GM10248 (cell line): ENCODE data around the gene ANKRD34A.

Source experiments
- CTCF ChIA-PET: fragments of 300-600 bp; sonication (Branson Sonifier 250); formaldehyde crosslinking; extraction: SDS; loops from one replicate; lab custom pipeline; 2021; ENCODE audit warnings: antibody characterized with exemption; lab: Yijun Ruan, JAX
- POLR2A ChIA-PET: fragments of 350-650 bp; sonication (Branson Sonifier 250); formaldehyde crosslinking; extraction: SDS; loops from one replicate; lab custom pipeline; 2020; ENCODE audit warnings: antibody characterized with exemption; lab: Yijun Ruan, JAX
- DNase-seq: peaks from one replicate; pipeline ENCODE4 v3.0.0; 2012; ENCODE audit errors: extremely low spot score
- TF ChIP-seq, protein P1 (sequence below): IDR thresholded peaks from 2 replicates; pipeline ENCODE4 v1.5.1; 2012; ENCODE audit warnings: mild to moderate bottlenecking, low read depth; ENCODE audit errors: extremely low read depth, missing control alignments, control extremely low read depth

Gene ANKRD34A

DNA sequence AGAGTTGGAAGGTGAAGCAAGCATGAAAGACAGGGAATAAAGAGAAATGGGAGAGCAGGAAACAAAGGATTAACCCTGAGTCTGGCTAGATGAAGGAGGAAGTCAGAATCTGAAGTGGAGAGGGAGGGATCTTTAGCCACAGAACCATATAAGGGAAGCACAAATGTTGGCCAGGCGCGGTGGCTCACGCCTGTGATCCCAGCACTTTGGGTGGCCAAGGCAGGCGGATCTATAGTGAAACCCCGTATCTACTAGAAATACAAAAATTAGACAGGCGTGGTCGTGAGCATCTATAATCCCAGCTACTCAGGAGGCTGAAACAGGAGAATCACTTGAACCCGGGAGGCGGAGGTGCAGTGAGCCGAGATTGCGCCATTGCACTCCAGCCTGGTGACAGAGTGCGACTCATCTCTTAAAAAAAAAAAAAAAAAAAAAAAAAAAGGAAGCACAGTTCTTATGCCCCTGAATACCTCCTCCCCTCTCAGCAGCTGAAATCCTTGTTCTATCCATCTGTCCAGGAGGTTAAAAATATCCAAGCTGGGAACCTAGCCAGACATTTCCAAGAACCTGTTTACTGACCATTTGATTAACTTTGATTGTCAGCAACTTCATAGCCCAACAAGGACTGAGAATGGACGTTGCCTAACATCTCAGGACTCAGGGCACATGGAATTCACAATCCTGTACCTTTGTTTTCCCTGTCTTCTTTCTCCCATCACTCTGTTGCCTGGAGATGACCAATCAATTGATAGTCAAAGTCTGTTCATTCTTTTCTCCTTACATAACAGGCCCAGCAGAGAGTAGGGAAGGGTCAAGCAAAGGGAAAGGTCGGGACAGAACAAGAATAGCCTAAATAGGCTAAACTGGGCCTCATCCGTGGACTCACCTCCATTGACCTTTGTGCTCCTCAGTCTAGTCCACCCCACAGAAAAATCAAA lies 21.4 kb upstream of the ANKRD34A start:
- ChIA-PET POLR2A (interaction anchor here (1.5 kb wide), 1 partner anchor 127 kb away, joined by 5 read pairs; the partner anchor contains the start of gene PIAS3), CTCF (interaction anchor here (1.1 to 14.3 kb wide), 4 partner anchors 6 to 36 kb away, joined by 3 to 176 read pairs (median 5); partner anchors contain the start of genes ANKRD34A, HJV and POLR3GL)
- DNase-seq: no peak
- TF ChIP-seq, protein P1, sequence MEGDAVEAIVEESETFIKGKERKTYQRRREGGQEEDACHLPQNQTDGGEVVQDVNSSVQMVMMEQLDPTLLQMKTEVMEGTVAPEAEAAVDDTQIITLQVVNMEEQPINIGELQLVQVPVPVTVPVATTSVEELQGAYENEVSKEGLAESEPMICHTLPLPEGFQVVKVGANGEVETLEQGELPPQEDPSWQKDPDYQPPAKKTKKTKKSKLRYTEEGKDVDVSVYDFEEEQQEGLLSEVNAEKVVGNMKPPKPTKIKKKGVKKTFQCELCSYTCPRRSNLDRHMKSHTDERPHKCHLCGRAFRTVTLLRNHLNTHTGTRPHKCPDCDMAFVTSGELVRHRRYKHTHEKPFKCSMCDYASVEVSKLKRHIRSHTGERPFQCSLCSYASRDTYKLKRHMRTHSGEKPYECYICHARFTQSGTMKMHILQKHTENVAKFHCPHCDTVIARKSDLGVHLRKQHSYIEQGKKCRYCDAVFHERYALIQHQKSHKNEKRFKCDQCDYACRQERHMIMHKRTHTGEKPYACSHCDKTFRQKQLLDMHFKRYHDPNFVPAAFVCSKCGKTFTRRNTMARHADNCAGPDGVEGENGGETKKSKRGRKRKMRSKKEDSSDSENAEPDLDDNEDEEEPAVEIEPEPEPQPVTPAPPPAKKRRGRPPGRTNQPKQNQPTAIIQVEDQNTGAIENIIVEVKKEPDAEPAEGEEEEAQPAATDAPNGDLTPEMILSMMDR: no peak

DNA sequence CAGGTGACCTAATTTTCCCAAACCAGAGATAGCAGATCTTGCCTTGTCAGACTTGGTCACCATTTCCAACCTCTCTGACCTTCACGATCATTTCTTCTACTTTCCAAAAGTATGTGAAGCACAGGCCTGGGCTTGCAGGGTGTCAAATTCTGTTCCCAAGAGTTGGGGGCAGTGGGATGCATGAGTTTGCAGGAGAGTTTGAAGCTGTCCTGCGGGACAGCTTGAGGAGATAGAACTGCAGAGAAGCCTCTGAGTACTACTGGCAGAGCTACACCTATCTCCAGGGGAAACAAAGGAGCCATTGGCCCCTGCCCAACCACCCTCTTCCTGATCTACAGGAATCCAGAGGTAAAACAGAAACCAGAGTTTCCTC lies 20.7 kb upstream of the ANKRD34A start:
- POLR2A ChIA-PET: interaction anchor here (1.5 kb wide), 1 partner anchor 126 kb away, joined by 5 read pairs; the partner anchor contains the start of gene PIAS3
- CTCF ChIA-PET: interaction anchor here (2.3 kb wide), 1 partner anchor 22 kb away, joined by 5 read pairs; no protein-coding TSS in a partner anchor
- no peak for DNase-seq
- TF ChIP-seq, protein P1: no peak

DNA sequence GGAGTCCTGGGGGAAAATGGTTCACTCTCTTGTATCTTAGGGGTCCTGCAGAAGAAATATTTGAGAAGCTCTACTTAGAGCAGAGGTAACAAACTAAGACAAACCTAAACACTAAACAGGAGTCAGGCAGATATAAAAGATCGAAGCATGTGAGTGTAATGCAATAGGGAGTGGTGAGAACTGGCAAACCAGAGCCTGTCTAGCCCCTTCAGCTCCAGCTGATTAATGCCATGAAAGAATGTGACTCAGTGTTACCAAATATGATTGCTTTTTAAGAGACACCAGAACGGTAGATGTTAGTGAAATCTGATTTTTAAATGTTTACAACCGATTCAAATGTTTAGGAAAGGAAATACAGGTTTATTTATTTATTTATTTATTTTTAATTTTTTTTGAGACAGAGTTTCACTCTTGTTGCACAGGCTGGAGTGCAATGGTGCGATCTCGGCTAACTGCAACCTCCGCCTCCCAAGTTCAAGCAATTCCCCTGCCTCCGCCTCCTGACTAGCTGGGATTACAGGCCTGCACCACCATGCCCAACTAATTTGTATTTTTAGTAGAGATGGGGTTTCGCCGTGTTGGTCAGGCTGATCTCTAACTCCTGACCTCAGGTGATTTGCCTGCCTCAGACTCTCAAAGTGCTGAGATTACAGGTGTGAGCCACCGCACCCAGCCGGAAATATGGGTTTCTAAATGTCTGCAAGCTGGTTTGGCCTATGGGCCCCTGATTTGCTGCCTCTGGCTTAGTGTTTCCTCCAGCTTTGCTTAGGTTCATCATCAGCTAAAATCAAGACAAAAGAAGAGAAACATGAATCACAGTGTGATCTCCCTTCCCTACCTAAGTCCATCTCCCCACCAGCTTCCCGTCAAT lies 19.8 kb upstream of the ANKRD34A start:
- CTCF ChIA-PET: interaction anchor here (2.3 to 9.5 kb wide), 2 partner anchors 8 to 23 kb away, joined by 5 to 176 read pairs; partner anchors contain the start of gene TXNIP
- no peak for DNase-seq
- POLR2A ChIA-PET: no interaction called here
- TF ChIP-seq, protein P1: no peak

DNA sequence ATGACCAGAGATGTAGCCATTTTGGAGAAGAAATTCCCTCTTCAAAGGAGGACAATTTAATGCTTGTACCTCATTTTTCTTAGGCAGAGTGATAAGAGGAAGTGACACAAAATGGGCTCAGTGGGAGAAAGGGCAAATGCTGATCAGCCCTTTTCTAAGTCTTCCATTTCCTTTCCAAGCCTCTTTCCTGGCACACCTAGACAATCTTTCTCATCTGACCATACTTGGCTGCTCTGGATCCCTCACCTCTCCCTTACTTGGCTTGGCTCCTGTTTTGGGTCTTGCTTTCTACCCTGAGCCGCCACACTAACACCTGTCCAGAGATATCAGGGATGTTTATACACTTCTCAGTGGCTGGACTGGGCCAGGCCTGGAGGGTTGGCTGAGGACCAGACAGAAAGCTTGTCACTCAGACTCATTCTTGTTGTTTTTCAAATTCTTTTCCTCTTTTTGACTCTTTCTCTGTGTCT lies 18.9 kb upstream of the ANKRD34A start:
- DNase-seq: no peak
- POLR2A ChIA-PET: no interaction called here
- CTCF ChIA-PET: interaction anchor here (9.5 kb wide), 1 partner anchor 9 kb away, joined by 176 read pairs; the partner anchor contains the start of gene TXNIP
- TF ChIP-seq, protein P1: no peak

DNA sequence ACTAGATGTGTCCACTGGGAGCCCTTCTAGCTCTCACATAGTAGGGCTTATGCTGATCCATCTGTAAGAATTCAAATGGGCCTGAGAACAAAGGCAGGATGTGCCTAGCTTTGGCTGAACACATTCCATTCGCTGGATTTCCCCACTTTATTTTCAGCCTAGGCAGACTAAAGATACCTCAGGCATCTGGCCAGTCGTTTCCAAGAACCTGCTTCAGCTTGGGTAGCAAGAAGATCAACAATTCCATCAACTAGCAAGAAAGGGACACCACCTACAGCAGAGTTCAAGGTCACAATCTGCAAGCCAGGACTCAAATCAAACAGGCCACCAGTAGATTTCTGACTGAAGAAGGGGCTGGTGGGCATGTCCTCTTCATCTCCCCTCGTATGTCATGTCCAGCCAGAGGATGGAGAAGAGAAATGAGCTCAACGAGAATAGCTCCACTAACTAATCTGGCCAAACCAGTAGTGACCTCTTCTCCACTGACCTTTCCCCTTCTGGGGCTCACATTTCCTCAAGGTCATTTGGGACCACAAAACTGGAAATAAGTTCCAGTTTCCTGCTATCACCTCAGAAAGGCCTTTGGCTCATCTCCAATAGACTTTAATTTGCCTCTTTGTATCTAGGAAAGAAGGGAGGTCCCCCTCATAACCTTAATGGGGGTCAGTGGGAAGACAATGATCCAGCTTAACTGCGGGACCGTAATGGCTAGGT lies 17.8 kb upstream of the ANKRD34A start:
- TF ChIP-seq, protein P1: no peak
- DNase-seq: no peak
- ChIA-PET POLR2A (interaction anchor here (0.8 to 1.7 kb wide), 2 partner anchors 10 to 14 kb away, joined by 3 read pairs; partner anchors contain the start of gene TXNIP), CTCF (interaction anchor here (0.7 to 9.5 kb wide), 8 partner anchors 10 to 137 kb away, joined by 3 to 176 read pairs (median 4); partner anchors contain the start of genes ANKRD34A, NUDT17, POLR3GL and TXNIP)
